GM08714 (cell line): ENCODE measurements around the gene PRRX2.

Source experiments
- H3K4me3 ChIP-seq: fragments of 200-500 bp; sonication (Bioruptor generic); 2 replicates; pipeline ENCODE4 v1.5.1; 2014; ENCODE audit warnings: mild to moderate bottlenecking, low read length, inconsistent platforms
- ZNF274 ChIP-seq: IDR thresholded peaks from 2 replicates; pipeline ENCODE4 v1.6.1; 2012; ENCODE audit warnings: mild to moderate bottlenecking, low read depth, low read length

Gene PRRX2

GRCh38 chr9:129709438-129710168 is 44.2 kb downstream of the PRRX2 start:
- no peak for TF ChIP-seq ZNF274
- H3K4me3 ChIP-seq = no peak overlapping the region

DNA sequence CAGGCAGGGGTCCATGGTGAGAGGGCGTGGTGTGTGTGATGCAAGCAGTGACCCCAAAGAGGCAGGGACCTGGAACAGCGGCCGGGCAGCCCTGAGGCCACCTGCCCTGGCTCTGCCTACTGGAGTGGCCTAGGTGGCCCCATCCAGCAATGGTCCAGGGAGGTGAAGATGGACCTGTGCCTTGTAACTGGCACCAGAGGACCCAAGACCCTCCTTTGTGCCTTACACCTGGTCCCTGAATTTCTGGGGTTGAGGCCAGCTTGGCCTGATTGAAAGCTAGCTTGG is 44.7 kb downstream of the PRRX2 start:
- TF ChIP-seq ZNF274 = no peak
- H3K4me3 ChIP-seq = no peak overlapping the region

DNA sequence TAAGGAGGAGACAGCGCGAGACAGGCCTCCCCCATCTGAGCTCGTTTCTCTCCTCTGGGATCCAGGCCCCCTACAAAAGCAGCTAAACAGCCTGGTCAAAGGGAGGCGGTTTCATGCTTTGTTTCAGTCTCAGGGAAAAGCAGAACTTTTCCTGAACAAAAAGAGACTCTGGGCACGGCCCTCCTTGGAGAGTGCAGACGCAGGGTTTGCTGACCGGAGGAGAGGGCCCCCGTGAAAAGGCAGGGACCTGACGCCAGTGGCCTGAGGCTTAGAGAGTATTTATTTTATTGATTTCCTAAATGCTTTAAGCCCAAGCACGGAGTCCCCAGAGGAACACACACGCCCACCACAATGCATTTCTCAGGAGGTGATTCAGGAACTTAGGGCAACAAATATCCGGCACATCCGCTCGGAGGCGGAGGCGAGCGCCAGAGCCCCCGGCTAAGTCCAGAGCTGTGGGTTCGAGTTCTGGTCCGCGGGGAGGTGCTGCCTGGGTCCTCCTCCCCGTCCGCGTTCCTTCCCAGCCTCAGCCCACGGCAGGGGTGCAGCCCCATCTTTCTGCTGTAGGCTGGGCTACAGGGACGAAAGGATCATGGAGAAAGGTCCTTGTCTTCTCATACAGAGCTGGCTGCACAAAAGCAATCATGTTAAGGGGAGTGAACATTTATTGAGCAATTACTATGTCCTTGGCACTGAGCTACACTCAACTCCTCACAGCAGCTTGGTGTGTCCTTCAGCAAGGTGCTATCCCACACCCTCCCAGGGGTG is 47.4 kb downstream of the PRRX2 start:
- no peak overlapping the region for H3K4me3 ChIP-seq
- no peak for TF ChIP-seq ZNF274

DNA sequence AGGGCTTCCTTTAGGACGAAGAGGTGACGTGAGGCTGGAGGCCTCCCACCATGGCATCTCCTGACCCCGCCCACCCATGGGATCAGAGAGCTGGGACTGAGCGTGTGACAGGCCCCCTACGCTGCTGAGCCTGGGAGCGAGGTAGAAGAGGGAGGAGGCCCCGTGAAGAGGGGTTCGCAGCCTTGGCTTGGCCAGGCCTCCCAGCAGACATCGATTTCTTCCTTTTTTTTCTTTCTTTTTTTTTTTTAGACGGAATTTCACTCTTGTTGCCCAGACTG is 47.9 kb downstream of the PRRX2 start:
- TF ChIP-seq ZNF274 = no peak
- H3K4me3 ChIP-seq = no peak overlapping the region

- H3K4me3 ChIP-seq = no peak overlapping the region
- no peak for TF ChIP-seq ZNF274
Observed at GRCh38 chr9:129714511-129715061, 49.1 kb downstream of the PRRX2 start.

DNA sequence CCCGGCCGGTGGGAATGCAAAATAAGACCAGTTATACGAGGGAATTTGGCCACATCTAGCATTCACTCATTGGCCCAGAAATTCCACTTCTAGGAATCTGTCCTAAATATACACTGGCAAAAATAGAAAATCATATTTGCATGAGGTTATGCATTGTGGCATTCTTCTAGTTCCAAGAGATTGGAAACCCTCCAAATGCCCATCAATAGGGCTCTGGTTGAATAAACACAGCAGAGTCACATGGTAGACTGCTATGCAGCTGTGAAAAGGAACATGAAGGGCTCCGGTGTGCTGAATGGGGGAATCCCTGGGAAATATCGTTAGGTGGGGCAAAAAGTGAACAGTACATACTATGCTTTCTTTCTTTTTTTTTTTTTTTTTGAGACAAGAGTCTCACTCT is 50.6 kb downstream of the PRRX2 start:
- no peak for TF ChIP-seq ZNF274
- H3K4me3 ChIP-seq = no peak overlapping the region

- no peak overlapping the region for H3K4me3 ChIP-seq
- TF ChIP-seq ZNF274 = no peak
Observed at GRCh38 chr9:129717991-129718390, 52.5 kb downstream of the PRRX2 start.

- no peak overlapping the region for H3K4me3 ChIP-seq
- no peak for TF ChIP-seq ZNF274
Observed at GRCh38 chr9:129718647-129719046, 53.2 kb downstream of the PRRX2 start.

DNA sequence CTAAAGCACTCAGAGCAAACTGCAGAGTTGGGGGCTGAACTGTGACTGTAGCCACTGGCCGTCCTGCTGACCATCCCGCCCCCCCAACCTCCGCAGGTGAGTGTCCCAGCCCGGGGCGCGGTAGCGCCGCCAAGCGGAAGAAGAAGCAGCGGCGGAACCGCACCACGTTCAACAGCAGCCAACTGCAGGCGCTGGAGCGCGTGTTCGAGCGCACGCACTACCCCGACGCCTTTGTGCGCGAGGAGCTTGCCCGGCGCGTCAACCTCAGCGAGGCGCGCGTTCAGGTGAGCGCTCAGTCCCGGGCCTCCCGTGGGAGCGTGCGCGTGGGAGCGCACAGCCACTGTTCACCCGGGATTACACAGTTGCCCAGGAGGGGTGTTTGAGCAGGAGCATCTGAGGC is 53.7 kb downstream of the PRRX2 start:
- H3K4me3 ChIP-seq = no peak overlapping the region
- TF ChIP-seq ZNF274 = no peak

DNA sequence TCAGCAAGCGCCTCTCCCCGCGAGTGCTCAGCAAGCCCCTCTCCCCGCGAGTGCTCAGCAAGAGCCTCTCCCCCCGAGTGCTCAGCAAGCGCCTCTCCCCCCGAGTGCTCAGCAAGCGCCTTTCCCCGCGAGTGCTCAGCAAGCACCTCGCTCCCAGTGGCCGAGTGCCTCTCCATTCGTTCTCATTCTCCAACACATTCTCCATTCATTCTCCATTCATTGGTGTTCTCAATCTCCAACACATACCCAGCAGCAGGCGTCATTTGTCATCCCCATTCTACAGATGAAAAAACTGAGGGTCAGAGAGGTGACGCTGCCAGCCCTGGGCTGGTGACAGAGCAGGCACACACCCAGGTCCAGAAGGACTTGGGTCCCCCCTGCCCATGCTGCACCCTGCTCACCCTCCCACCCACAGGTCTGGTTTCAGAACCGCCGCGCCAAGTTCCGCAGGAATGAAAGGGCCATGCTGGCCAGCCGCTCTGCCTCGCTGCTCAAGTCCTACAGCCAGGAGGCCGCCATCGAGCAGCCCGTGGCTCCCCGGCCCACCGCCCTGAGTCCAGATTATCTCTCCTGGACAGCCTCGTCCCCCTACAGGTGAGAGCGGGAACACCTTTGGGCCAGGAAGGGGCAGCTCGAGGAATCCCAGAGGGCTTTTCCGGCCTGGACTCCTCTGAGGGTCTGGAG is 54.9 kb downstream of the PRRX2 start:
- TF ChIP-seq ZNF274 = no peak
- H3K4me3 ChIP-seq = no peak overlapping the region

DNA sequence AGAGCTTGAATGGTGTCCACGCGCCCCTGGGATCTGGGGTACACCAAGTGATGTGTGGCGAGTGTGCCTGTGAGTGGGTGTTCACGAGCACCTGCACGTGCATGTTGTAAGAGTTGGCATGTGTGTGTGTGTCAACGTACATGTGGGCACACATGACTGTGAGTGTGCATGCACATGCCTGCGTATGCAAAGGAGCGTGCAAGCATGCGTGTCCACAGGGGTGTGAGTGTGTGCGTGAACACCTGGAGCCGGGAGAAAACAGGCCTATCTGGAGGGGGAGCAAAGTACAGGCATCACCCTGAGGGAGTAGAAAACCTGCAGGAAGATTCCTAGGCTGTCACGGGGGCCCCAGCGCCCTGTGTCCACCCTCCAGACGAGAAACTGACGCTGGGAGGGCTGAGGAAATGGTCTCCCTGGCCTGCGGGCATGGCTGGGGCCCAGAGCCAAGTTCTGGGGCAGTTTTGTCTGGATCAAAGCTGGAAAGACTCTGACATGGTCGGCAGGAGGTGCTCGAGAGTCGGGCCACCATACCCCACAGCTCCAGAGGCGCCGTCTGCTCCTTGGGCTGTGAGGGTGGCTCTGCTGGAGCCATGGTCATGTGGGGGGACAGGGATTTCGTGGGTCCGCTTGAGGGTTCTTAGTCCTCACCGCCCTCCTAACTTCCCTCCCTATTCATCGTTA is 55.6 kb downstream of the PRRX2 start:
- TF ChIP-seq ZNF274 = no peak
- H3K4me3 ChIP-seq = no peak overlapping the region

DNA sequence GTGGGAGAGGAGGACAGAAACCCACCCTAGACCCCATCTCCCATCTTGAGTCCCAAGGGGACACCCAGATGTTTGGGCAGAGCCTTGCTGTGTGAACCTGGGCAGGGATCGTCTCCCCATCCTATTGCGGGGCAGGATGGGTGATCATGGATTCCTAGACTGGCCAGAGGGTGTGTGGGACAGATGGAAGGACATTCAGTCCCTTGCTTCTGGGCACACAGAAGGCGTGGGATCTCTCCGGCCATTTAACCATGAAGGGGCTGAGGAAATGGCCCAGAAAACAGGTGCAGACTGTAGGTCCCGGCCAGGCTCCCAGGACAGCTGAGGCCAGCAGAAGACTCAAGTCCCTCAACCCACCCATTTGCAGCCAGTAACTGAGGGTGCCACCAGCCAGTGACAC is 57.5 kb downstream of the PRRX2 start:
- no peak for TF ChIP-seq ZNF274
- no peak overlapping the region for H3K4me3 ChIP-seq

GRCh38 chr9:129724456-129725190 is 59.2 kb downstream of the PRRX2 start:
- TF ChIP-seq ZNF274 = no peak
- no peak overlapping the region for H3K4me3 ChIP-seq

DNA sequence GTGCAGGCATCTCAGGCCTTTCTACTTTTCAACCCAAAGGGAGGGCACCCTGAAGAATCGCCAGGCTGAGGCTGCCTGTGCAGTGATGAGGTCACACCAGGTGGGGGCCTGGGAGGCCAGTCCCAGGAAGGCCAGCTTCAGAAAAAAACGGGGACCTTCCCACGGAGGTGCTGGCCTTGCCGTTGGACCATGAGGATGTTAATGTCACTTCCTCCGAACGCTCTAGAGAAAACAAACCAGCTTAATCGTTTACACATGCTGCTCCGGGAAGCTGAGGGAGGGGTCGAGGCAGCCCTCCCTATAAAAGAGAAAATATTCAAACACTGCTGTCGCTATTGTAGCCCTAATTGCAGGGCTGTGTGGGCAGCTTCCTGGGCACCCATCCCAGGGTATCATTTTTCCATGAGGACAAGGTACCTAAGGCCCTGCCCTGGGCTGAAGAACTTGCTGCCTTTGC is 60.4 kb downstream of the PRRX2 start:
- H3K4me3 ChIP-seq = no peak overlapping the region
- TF ChIP-seq ZNF274 = no peak
